HS-5 (cell line): ENCODE measurements around the gene HNRNPA1.
A peak's percentile ranks its signal among the peaks of the same experiment; 100 is the strongest.
"Not testable (repeated sequence)": the region's sequence is repeated elsewhere in the genome, so short reads cannot be mapped to it uniquely, and the experiment has no call there.

Experiments used
- DNase-seq: peaks from one replicate; pipeline ENCODE4 v3.0.0-alpha.2; 2012; ENCODE audit warnings: low read depth

HNRNPA1 gene

GRCh38 chr12:54299515-54300224, 19.1 kb downstream of the HNRNPA1 start:
- DNase-seq: no peak

DNA sequence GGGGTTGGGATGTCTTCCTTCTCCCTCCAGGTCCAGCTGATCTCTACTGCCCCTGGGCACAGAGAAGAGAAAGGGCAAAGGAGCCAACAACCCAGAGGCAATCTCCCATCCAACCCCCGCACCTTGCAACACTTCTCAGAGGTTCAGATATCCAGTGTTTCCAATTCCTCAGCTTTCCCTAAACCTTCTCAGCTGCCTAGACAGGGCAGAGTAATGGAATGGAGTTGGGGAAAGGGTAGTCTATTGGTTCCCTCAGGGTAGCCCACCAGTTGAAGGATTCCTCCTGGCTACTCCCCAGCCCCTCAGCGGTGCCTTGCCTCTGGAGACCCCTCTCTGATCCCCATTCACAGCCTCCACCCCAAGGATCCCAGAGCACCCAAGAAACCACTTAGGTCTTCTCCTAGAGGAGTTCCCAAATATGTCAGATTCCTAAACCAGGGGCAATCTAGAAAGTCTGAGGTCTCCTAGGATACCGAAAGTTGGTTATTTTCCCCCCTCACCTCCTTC, 19.8 kb downstream of the HNRNPA1 start:
- no peak for DNase-seq

DNA sequence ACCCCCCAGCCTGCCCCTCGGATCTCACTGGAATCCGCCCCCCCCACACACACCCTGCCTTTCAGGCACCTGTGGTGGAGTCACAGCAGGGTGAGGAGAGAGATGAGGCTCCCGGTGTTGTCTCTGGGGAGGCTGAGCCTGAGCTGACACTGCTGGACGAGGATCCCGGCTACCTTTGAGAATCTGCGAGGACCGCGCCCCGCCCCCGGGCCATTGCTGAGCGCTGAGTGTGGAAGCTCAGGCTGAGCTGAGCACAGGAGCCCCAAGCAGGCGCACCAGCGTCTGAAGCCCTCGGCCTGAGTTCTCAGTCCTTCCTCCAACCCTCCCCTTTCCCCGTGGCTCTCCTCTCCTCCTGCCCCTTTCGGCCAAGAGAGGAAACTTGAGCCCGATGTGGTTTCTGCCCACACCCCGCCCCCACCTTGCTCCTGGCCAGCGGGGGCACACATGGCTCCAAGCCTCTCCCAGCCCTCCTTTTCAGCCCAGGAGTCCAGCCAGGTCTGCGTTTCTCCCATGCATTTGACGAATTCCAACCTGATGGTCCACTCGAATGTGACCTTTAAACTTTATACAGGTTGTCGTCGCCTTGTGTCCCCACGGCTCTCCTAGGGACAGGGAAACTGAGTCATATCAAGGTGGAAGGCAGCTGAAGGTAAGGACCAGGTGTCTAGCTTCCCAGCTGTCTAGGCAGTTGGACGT, 20.4 kb downstream of the HNRNPA1 start, which contains the start of gene NFE2:
Gene NFE2 (minus strand): TSS at position 284 of the 696 bp plus-strand sequence. CDS start 5,767 bp downstream, outside the sequence.
- no peak for DNase-seq

DNA sequence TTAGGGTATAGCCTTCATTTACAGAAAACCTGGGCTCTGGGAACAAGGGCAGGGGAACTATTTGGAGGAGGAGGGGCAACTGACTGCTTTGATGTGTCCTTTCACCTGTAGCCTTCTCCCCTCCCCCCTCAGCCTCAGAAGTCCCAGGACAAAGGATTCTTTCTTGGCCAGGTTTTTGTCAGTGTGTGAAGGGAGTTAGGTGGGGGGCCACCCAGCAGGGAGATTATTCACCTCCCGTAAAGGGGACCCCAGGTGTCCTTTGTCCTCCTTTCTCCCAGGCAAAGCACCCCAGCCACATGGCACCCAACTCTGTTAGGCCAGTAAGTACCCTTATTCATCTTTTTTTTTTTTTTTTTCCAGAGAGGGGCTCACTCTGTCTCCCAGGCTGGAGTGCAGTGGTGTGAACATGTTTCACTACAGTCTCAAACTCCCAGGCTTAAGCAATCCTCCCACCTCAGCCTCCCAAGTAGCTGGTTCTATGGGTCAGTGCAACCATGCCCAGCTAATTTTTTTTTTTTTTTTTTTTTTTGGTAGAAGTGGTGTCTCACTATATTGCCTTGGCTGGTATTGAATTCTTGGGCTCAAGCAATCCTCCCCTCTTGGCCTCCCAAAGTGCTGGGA, 21.0 kb downstream of the HNRNPA1 start:
- DNase-seq: no peak

GRCh38 chr12:54303640-54304039, 23.1 kb downstream of the HNRNPA1 start:
- no peak for DNase-seq

DNA sequence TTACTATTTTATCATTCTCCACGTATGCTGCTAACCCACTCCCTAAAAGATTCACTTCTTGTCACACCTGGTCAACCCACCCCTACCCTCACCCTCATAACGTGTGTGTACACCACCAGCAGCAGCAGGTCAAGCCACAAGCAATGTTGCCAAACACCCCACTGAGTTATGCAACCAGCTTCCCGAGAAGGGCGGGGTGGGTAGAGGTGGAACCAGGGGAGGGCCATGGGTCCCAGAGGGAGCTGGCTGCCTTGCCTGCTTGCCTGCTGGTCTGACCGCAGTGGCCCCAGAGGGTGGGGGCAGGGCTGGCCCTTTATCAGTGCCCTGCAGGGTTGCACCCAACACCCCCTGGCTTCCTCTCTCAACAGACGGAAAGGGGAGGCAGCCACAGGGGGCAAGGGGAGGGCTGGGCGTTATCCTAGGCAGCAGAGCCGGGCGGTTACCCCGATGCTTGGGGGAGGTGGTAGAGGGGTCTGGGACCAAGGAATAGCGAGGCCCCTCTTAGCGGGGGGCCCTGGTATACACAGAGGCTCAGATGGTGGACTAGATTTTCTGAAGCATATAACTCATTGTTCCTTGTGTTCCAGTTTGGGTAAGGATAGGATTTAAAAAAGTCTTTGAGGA, 23.8 kb downstream of the HNRNPA1 start:
- DNase-seq: no peak

GRCh38 chr12:54306925-54307741, 26.6 kb downstream of the HNRNPA1 start:
- DNase-seq: no peak

GRCh38 chr12:54311051-54311450, 30.5 kb downstream of the HNRNPA1 start:
- no peak for DNase-seq

GRCh38 chr12:54312309-54312708, 31.8 kb downstream of the HNRNPA1 start:
- not testable (repeated sequence) for DNase-seq

GRCh38 chr12:54321363-54321762, 40.8 kb downstream of the HNRNPA1 start:
- DNase-seq: no peak

GRCh38 chr12:54324617-54325441, 44.3 kb downstream of the HNRNPA1 start, which contains the start of gene COPZ1:
Gene COPZ1 (plus strand): TSS chr12:54325131. CDS start chr12:54325164, 33 bp downstream.
- DNase-seq: peak; percentile 99

DNA sequence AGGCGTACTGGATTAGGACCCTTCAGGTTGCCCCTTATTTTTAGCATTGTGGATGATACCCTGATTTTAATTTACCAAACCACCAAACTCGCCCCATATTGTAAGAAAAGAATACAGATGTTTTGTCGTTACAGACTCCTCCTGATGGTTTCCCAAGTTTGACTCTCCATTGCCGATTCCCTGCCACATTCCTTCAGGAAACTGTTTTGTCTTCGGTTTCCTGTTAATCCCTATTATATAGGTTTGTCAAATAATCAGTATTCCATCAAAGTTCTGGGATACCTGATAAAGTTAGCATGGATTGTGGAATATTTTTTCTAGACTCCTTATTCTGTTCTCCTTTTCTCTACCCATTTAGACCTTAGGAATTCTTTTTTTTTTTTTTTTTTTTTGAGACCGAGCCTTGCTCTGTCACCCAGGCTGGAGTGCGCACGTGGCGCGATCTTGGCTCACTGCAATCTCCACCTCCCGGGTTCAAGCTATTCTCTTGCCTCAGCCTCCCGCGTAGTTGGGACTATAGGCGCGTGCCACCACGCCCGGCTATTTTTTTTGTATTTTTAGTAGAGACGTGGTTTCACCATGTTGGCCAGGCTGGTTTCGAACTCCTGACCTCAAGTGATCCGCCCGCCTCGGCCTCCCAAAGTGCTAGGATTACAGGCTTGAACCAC, 45.0 kb downstream of the HNRNPA1 start:
- DNase-seq: not testable (repeated sequence)

- DNase-seq: no peak
Observed at GRCh38 chr12:54328595-54329337, 48.2 kb downstream of the HNRNPA1 start.

DNA sequence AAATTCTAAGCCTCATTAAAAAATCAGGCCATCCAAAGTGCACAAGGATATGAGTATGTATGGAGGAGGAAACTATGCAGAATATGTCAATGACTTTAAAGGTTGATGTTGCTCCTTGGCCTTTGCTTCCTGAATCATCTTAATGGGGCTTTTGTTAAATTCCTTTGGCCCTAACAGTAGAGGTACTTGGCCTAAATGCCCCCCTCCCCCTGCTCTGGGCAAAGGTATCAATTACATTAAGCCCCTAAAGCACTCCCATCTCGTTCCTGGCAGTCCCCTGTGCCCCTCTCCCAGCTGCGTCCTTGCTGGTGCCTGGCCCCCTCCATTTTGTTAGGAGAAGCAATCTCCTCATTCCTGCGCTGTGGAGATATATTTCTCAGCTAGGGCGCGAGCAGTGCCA, 49.2 kb downstream of the HNRNPA1 start:
- DNase-seq: no peak

- no peak for DNase-seq
Observed at GRCh38 chr12:54330442-54330841, 49.9 kb downstream of the HNRNPA1 start.

GRCh38 chr12:54331461-54331860, 50.9 kb downstream of the HNRNPA1 start:
- DNase-seq: no peak

DNA sequence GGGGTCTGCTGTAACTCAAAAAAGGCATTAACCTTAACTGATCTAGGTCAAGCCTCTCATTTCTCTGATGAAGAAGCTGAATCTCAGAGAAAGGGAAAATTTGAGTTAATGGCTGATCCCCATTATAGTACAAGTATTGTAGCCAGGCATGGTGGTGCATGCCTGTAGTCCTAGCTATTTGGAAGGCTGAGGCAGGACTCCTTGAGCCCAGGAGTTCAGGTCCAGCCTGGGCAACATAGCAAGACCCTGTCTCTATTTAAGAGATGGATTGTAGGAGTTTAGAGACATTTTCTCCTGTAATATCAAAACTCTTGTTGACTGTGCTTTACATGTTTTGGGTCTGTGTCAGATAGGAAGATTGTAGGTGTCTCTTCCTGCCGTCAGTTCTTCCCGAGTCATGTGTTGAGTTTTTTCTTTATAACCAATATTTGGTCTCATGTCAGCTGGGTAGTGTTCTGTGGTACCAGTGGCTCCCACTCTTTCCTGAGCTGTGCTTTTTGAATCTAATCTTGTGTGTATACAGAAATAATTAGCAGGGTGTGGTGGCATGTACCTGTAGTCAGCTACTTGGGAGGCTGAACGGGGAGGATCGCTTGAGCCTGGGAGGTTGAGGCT, 53.0 kb downstream of the HNRNPA1 start:
- DNase-seq: no peak
